Smooth muscle cell (in vitro differentiated cells): Measurements from ENCODE around the gene LZTS2. TPM values are rescaled to one million over a fixed set of nuclear protein-coding genes. Genes with fewer than 3 reads are reported as not detected.

ENCODE experiments used
- DNase-seq: peaks from one replicate; lab custom pipeline; 2025; ENCODE audit not compliant: unreplicated experiment; lab: John Stamatoyannopoulos, UW
- H2AFZ ChIP-seq: fragments of 200-600 bp; sonication (generic); 2 replicates; pipeline ENCODE4 v1.6.0; 2016; ENCODE audit warnings: antibody characterized with exemption, low read depth, mild to moderate bottlenecking
- H3F3A ChIP-seq: fragments of 200-600 bp; sonication (generic); 2 replicates; pipeline ENCODE4 v1.6.0; 2017; ENCODE audit warnings: antibody characterized with exemption, low read depth
- H3K27ac ChIP-seq: fragments of 200-600 bp; sonication (generic); 2 replicates; pipeline ENCODE4 v1.5.1; 2016; ENCODE audit warnings: low read depth, mild to moderate bottlenecking
- H3K27me3 ChIP-seq: fragments of 200-600 bp; sonication (generic); 2 replicates; pipeline ENCODE4 v1.6.1; 2016; ENCODE audit warnings: low read depth, mild to moderate bottlenecking
- H3K36me3 ChIP-seq: fragments of 200-600 bp; sonication (generic); 2 replicates; pipeline ENCODE4 v1.5.1; 2016; ENCODE audit warnings: low read depth
- H3K4me1 ChIP-seq: fragments of 200-600 bp; sonication (generic); 2 replicates; pipeline ENCODE4 v1.5.1; 2016; ENCODE audit warnings: low read depth
- H3K4me2 ChIP-seq: fragments of 200-600 bp; sonication (generic); 2 replicates; pipeline ENCODE4 v1.6.0; 2016; ENCODE audit warnings: mild to moderate bottlenecking
- H3K4me3 ChIP-seq: fragments of 200-600 bp; sonication (generic); 2 replicates; pipeline ENCODE4 v1.5.1; 2016; ENCODE audit warnings: mild to moderate bottlenecking
- H3K79me2 ChIP-seq: fragments of 200-600 bp; sonication (generic); 2 replicates; pipeline ENCODE4 v1.6.0; 2016; ENCODE audit warnings: low read depth, mild to moderate bottlenecking
- H3K9ac ChIP-seq: fragments of 200-600 bp; sonication (generic); 2 replicates; pipeline ENCODE4 v1.6.0; 2016; ENCODE audit warnings: low read depth
- H3K9me3 ChIP-seq: fragments of 200-600 bp; sonication (generic); replicated peaks from 2 replicates; pipeline ENCODE4 v1.5.1; 2016; ENCODE audit warnings: low read depth
- H4K20me1 ChIP-seq: fragments of 200-600 bp; sonication (generic); 2 replicates; pipeline ENCODE4 v1.6.0; 2016; ENCODE audit warnings: low read depth
- CTCF ChIP-seq: fragments of 200-600 bp; sonication (generic); IDR thresholded peaks from 2 replicates; pipeline ENCODE4 v1.5.1; 2017; ENCODE audit warnings: borderline replicate concordance, mild to moderate bottlenecking, antibody characterized with exemption; ENCODE audit not compliant: insufficient read depth, poor library complexity, severe bottlenecking
- WGBS: methylation state at CpG from one replicate; pipeline ENCODE4 v1.1.7; 2016; ENCODE audit warnings: low lambda C conversion rate; 5-methylcytosine and 5-hydroxymethylcytosine counted together
- polyA plus RNA-seq: library from polyadenylated mRNA; unstranded; fragments of >200 nt; fragmentation: Nextera tagmentation; extraction: Ambion mirVana; gene quantifications from 2 replicates; pipeline ENCODE4 v1.2.1, GENCODE V29; 2016
- total RNA-seq: library from RNA; depleted of rRNA; stranded (reverse); fragments of >200 nt; gene quantifications from 2 replicates; pipeline ENCODE4 v1.2.3, GENCODE V29; 2014

Gene LZTS2
- total and polyA plus RNA-seq, 2 experiments from 2014 or later = 54.9 to 103 TPM

- H3K4me2 ChIP-seq = no peak overlapping the region
- H3K4me1 ChIP-seq = peaks cover 22% of the 10 kb centered on the region
- no peaks in the 10 kb centered on the region for H3K79me2 ChIP-seq
- TF ChIP-seq CTCF = no peak
- H4K20me1 ChIP-seq = no peaks in the 10 kb centered on the region
- no peak for DNase-seq
- H3F3A ChIP-seq = peaks cover 17% of the 10 kb centered on the region
- peaks cover 62% of the 10 kb centered on the region for H3K27me3 ChIP-seq
- 18% methylated on average over 25 of the region's 25 CpGs for WGBS
- H3K9me3 ChIP-seq = no peaks in the 10 kb centered on the region
- no peak overlapping the region for H2AFZ ChIP-seq
- H3K9ac ChIP-seq = no peak overlapping the region
- H3K27ac ChIP-seq = no peak overlapping the region
- H3K36me3 ChIP-seq = no peaks in the 10 kb centered on the region
- H3K4me3 ChIP-seq = no peak overlapping the region
These were observed 47.0 kb downstream of the LZTS2 start for GRCh38 chr10:101046332-101047238.

GRCh38 chr10:101047268-101047667, 47.7 kb downstream of the LZTS2 start:
- 15% methylated on average over 15 of the region's 16 CpGs for WGBS
- no peak overlapping the region for H3K9ac ChIP-seq
- no peak overlapping the region for H3K4me3 ChIP-seq
- H3K36me3 ChIP-seq = no peaks in the 10 kb centered on the region
- H3K27ac ChIP-seq = no peak overlapping the region
- peaks cover 13% of the 10 kb centered on the region for H3F3A ChIP-seq
- peaks cover 62% of the 10 kb centered on the region for H3K27me3 ChIP-seq
- H3K4me2 ChIP-seq = no peak overlapping the region
- H4K20me1 ChIP-seq = no peaks in the 10 kb centered on the region
- TF ChIP-seq CTCF = no peak
- H3K9me3 ChIP-seq = no peaks in the 10 kb centered on the region
- peaks cover 22% of the 10 kb centered on the region for H3K4me1 ChIP-seq
- DNase-seq = no peak
- no peak overlapping the region for H2AFZ ChIP-seq
- H3K79me2 ChIP-seq = no peaks in the 10 kb centered on the region

DNA sequence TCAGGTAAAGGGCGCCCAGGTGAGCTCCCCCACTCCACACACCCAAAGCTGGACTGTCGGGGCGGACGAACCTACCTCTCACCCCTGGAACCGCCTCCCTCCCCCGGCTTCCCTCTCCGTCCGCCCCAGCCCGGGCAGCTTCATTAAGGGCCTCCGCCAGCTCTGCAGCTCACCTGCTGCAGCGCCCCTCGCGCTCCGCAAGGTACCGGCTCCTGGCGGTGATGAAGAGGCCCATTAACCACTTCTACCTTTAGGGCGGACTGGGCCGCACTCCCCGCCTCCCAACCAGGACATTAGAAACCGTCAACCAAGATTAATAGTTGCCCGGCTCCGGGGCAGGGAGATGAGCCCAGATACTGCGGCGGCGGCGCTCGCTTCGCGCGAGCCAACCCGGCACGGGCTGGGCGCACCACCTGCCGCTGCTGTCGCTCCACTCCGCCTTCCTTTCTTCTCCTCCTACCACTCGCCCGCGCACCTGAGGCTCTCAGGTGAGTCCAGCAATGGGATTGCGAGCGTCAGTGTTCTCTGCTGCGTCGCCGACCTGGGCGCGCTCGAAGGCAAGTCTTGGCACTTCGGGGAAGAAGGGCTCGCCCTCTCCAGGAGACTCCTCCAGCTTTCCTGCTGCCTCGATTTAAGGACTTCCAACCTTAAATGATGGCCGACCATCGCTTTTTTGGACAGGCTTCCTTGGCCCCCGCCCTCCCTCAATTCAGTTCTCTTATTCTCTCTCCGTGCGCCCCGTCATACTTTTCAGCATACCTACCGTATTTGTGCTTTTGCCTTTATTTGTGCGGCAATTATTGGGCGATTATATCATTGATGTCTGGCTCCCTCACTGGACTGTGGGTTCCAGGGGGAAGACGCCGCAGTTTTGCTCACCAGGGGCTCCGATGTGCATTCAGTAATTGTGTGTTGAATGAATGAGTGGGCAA, 48.6 kb downstream of the LZTS2 start:
- Histone ChIP-seq H3K4me1 (peaks cover 20% of the 10 kb centered on the region), H3F3A (peaks cover 10% of the 10 kb centered on the region), H4K20me1 (no peaks in the 10 kb centered on the region), H3K36me3 (no peaks in the 10 kb centered on the region), H3K79me2 (no peaks in the 10 kb centered on the region), H2AFZ (no peak overlapping the region), H3K27ac (no peak overlapping the region), H3K27me3 (peaks cover 62% of the 10 kb centered on the region), H3K9ac (no peak overlapping the region), H3K9me3 (no peaks in the 10 kb centered on the region), H3K4me2 (no peak overlapping the region), H3K4me3 (no peak overlapping the region)
- no peak for TF ChIP-seq CTCF
- 9% methylated on average over 60 of the region's 62 CpGs for WGBS
- DNase-seq = no peak
